Activated CD4-positive, alpha-beta T cell treated with anti-CD3 and anti-CD28 coated beads, Interleukin-10, Interleukin-2, amounts not matched to agents 100 ng/mL and 50 ng/mL, durations not matched to agents 16 hours and 8 hours (primary cell): Measurements from ENCODE around the gene ZKSCAN1.
A peak's percentile ranks its signal among the peaks of the same experiment; 100 is the strongest.

Experiments used
- DNase-seq: peaks from one replicate; pipeline ENCODE4 v3.0.0-alpha.2; 2020

Gene ZKSCAN1

DNA sequence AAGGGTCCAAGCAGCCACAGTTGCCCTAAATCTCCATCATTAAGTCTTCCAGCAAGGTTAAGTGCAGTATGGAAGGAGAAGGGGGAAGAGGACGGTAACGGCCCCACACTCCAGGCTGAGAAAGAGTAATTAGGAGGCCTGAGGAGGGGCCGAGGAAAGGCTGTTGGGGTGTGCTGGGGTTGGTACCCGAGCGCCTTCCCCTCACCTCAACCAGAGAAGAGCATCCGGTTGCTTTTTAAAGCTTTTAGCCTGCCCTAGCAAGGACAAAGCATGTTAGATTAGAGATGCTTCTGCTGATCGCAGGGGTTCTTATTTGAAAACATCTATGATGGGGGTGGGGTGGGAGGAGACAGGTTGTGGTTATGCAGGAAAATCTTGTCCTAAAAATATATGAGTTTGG lies 25.2 kb downstream of the ZKSCAN1 start:
- DNase-seq: no peak

- DNase-seq: peak; percentile 13
Measured at GRCh38 chr7:100044718-100045117, 29.3 kb downstream of the ZKSCAN1 start.

GRCh38 chr7:100048680-100049079 lies 33.3 kb downstream of the ZKSCAN1 start:
- no peak for DNase-seq

GRCh38 chr7:100049441-100050291 lies 34.3 kb downstream of the ZKSCAN1 start, which contains the start of gene ZSCAN21:
Gene ZSCAN21, plus strand, starts transcription at chr7:100049774. Its CDS starts 7,233 bp downstream, at chr7:100057007.
- DNase-seq: peak; percentile 80

GRCh38 chr7:100051611-100052010 lies 36.2 kb downstream of the ZKSCAN1 start:
- no peak for DNase-seq

- DNase-seq: peak; percentile 52
Measured at GRCh38 chr7:100053215-100053614, 37.8 kb downstream of the ZKSCAN1 start.

DNA sequence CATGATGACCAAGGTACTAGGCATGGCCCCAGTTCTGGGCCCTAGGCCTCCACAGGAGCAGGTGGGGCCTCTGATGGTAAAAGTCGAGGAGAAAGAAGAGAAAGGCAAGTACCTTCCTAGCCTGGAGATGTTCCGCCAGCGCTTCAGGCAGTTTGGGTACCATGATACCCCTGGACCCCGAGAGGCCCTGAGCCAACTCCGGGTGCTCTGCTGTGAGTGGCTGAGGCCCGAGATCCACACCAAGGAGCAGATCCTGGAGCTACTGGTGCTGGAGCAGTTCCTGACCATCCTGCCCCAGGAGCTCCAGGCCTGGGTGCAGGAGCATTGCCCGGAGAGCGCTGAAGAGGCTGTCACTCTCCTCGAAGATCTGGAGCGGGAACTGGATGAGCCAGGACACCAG lies 41.6 kb downstream of the ZKSCAN1 start:
- no peak for DNase-seq

- DNase-seq: no peak
Measured at GRCh38 chr7:100059251-100059739, 43.9 kb downstream of the ZKSCAN1 start.

GRCh38 chr7:100061518-100062193 lies 46.3 kb downstream of the ZKSCAN1 start:
- DNase-seq: no peak

DNA sequence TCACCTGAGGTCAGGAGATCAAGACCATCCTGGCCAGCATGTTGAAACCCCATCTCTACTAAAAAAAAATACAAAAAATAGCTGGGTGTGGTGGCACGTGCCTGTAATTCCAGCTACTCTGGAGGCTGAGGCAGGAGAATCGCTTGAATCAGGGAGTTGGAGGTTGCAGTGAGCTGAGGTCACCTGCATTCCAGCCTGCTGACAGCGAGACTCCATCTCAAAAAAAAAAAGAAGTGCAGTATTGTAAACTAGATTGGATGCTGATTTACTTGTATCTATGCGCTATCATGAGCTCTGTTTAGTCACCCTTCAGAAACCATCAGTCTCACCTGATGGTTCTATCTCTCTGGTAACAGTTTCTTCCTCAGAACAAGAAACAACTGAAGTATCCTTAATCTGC lies 48.0 kb downstream of the ZKSCAN1 start:
- DNase-seq: no peak

DNA sequence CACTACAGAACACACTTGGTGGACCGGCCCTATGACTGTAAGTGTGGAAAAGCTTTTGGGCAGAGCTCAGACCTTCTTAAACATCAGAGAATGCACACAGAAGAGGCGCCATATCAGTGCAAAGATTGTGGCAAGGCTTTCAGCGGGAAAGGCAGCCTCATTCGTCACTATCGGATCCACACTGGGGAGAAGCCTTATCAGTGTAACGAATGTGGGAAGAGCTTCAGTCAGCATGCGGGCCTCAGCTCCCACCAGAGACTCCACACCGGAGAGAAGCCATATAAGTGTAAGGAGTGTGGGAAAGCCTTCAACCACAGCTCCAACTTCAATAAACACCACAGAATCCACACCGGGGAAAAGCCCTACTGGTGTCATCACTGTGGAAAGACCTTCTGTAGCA lies 48.8 kb downstream of the ZKSCAN1 start:
- no peak for DNase-seq

DNA sequence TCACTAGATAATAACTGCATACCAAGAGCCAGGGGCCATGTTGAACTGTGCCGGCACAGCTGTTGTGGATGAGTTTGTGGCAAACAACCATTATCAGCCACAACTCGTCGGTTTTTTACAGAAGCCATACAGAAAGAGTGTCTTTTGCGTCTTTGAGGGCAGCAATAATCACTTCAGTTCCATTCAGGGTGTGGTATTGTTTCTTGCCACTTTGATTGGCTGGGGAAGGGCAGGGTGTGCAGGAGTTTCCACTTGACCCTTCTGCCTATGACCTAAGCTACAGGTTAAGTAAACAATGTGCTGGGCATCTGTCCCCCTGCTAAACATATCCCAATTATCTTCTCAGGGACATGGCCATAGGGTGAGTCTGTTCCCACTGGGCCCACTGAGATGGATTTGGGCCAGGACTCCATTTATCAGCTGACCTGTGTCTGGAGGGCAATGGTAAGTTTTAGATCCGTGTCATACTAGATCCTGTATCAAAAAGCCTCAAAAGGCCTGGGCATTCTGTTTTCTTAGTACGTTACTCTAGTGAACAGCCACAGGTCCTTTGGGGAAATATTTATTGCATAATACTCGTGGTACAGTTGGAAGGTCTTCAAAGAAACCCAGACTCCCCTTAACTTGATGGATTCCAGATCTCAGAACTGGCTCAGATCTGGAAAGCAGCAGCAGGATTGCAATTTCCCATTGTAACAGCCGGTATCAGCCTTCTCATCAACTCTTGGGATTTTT lies 50.2 kb downstream of the ZKSCAN1 start:
- DNase-seq: no peak

GRCh38 chr7:100066953-100067352 lies 51.6 kb downstream of the ZKSCAN1 start:
- no peak for DNase-seq

DNA sequence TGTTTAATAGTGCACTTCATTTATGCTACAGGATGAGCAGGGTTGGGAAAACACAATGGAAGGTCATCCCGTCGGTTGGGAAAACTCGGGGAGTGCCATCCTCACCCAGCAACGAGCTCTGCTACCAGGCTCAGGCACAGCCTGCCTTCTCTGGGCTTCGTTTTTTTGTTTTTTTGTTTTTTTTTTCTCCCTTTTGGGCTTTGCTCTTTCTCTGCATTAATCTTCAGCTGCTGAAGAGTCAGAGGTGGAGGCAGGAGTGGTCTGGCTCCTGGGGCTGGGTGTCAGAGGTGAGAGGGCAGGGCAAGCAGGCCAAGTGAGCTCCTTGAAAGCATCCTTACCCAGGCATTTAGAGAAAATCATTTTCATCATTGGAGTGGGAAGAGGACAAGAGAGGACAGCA lies 54.6 kb downstream of the ZKSCAN1 start:
- no peak for DNase-seq

GRCh38 chr7:100071018-100071723 lies 55.8 kb downstream of the ZKSCAN1 start:
- DNase-seq: no peak

DNA sequence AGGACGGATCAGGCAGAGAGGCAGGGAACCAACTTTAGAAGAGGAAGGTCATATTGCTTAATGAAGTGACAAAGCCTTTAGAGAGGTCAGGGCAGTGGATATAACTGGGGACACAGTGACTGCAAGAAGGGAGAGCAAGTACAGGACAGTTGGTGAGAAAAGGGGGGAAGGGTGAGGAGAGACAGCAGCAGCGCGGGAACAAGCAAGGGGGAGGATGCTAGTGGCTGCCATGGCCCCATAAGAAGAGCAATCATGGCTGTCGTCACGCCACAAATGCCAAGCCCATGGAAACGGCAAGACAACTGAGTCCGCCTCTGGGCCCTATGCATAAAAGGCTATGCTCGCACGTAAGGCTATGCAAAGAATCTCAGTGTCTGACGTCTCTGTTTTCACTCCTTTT lies 57.1 kb downstream of the ZKSCAN1 start:
- DNase-seq: no peak

- DNase-seq: no peak
Measured at GRCh38 chr7:100074841-100075240, 59.4 kb downstream of the ZKSCAN1 start.

DNA sequence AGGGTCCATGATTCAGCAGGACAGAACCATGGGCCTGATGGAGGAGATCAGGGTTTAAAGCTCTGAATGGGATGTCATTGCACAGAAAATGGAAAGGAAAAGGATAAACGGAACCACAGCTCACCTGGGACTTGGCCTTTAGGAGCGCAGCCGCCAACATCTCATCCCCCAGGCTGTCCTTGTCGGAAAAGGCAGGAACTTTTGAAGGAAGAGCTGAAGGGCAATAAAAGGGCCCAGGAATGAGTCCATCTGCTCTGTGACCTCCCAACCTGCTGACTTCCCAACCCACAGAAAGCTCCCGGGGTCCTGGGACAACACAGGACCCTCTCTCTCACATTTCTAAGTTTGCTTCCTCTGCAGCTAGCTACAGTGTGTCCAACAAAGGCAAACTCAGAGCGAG lies 60.0 kb downstream of the ZKSCAN1 start:
- DNase-seq: no peak

GRCh38 chr7:100077205-100077604 lies 61.8 kb downstream of the ZKSCAN1 start:
- no peak for DNase-seq

DNA sequence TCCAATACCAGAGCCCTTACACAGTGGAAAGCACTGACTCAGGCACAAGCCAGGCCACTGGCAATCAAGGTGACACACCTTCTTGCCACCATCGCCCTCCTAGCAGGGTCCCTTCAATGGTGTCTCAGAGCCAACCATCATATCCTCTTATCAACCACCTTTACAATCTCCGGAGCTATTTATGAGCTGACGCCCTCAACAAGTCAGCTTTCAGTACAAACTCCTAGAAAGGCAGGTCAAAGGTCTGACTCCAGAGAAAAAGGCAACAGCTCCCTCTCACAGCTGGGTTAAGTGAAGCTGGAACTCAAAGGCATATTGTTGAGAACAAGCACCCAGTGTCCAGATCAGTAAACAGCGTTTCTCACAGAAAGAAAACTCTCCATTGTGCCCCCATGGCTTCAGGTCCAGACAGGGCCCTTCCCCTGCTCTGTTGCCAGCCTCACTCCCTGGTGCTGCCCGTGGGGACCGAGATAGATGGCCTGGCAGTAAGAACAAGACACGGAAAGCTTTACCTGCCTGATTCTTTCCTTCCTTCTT lies 63.7 kb downstream of the ZKSCAN1 start:
- DNase-seq: no peak

DNA sequence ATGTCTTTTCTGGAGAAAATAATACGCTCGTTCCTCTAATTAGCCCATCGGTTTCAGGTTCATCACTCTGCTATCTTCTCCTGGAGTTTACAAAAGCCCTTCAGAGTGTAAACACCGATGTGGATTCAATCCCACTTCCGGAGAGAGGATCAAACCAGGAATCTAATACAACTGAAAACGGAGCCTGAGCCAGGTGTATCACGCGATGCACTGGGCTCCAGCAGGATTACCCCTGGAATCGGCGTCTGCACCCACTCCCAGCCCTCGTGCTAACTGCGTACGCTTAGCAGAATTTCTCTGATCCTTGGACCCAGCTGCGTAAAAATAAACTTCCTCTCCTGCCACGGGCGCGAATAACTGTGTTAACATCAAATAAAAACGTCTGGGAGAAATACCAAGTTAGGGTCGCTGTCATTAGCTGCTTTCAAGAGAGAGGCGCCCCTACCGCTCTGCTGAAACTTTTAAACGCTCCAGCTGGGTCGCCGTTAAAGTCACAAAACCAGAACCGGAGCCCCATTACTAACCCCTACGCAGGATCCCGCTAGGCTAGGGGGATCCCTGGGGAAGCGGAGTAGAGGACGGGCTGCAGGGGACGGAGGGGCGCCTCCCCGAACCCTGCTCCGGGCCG lies 65.6 kb downstream of the ZKSCAN1 start:
- DNase-seq: no peak

DNA sequence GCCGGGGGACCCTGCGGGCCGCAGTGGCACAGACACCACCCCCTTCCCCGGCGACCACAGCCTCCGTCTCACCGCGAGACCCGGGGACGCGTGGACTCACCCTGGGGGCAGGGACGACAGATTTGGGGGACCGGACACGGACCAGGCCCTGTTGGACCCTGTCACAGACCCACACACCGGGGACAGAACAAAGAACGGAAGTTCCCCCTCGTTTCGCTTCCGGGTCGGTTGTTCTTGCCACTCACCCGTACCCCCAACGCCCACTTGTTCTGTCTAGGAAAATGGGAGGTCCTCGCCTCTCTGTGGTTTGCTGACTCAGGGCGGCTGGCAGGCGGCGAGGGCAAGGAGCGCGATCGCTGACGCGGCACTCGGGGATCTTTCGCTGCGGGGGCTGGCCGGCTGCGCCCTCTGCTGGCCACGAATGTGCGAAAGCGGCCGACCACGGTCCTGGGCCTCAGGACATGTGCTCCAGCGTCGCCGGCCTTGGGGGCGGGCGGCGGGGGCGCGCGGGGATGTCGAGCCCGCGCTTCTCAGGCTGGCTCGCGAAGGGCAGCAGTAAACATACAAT lies 66.2 kb downstream of the ZKSCAN1 start, which contains the start of gene ZNF3:
TSS of gene ZNF3 (minus strand) at position 189 of the 568 bp plus-strand sequence. CDS start 4,366 bp downstream, outside the sequence.
- peak; percentile 99 for DNase-seq
